Measurements from ENCODE around the gene PDLIM3. TPM values are rescaled to one million over a fixed set of nuclear protein-coding genes. Genes with fewer than 3 reads are reported as not detected.

Gene PDLIM3
- total RNA-seq, 1 donor from 2014 or later = 2.8 TPM

DNA sequence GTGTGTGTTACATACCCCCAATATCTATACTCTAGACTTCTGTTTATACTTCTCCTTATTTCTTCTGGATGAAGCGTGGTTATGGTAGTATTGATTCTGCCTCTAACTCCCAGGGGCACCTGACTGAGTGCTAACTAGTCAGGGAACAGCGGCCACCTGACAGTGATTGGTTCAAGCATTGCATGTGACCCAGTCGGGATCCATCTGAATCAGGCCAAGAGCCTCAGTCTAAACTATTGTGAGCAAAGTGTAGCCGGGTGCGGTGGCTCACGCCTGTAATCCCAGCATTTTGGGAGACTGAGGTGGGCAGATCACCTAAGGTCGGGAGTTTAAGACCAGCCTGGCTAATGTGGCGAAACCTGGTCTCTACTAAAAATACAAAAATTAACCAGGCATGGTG lies 73.7 kb downstream of the PDLIM3 start:
- TF ChIP-seq, protein P1, sequence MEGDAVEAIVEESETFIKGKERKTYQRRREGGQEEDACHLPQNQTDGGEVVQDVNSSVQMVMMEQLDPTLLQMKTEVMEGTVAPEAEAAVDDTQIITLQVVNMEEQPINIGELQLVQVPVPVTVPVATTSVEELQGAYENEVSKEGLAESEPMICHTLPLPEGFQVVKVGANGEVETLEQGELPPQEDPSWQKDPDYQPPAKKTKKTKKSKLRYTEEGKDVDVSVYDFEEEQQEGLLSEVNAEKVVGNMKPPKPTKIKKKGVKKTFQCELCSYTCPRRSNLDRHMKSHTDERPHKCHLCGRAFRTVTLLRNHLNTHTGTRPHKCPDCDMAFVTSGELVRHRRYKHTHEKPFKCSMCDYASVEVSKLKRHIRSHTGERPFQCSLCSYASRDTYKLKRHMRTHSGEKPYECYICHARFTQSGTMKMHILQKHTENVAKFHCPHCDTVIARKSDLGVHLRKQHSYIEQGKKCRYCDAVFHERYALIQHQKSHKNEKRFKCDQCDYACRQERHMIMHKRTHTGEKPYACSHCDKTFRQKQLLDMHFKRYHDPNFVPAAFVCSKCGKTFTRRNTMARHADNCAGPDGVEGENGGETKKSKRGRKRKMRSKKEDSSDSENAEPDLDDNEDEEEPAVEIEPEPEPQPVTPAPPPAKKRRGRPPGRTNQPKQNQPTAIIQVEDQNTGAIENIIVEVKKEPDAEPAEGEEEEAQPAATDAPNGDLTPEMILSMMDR (IDR thresholded peaks at IDR 0.05) = no peak
- no peak overlapping the region for H3K4me3 Mint-ChIP-seq (ENCODE audit: unreplicated experiment)
- DNase-seq (ENCODE audit: extremely low spot score, unreplicated experiment) = no peak
- no peak overlapping the region for H3K27ac Mint-ChIP-seq (ENCODE audit: unreplicated experiment)
- peaks cover 10% of the 10 kb centered on the region for H3K27me3 Mint-ChIP-seq (ENCODE audit: unreplicated experiment)
- no peaks in the 10 kb centered on the region for H3K36me3 Mint-ChIP-seq (ENCODE audit: unreplicated experiment)
- H3K9me3 Mint-ChIP-seq (ENCODE audit: unreplicated experiment) = no peaks in the 10 kb centered on the region
- peaks cover 5% of the 10 kb centered on the region for H3K4me1 Mint-ChIP-seq (ENCODE audit: unreplicated experiment)

DNA sequence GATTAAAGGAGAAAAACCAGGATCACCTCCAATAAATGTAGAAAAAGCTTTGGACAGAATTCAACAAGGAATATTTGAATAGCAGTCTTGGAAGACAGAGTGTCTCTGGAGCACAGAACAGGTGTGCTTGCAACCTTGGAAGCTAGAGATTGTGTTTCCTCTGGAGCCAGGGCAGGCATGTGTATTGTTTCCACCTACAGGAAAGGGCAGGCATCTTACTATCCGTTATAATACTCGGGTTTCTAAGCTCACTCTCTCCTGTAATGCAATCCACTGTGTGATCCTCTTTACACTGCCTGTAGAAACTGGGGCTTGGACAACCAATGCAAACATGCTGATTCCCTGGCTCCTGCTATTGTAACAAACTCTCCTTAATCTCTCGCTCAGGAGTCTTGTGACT lies 78.2 kb downstream of the PDLIM3 start:
- no peaks in the 10 kb centered on the region for H3K9me3 Mint-ChIP-seq (ENCODE audit: unreplicated experiment)
- peaks cover 10% of the 10 kb centered on the region for H3K27me3 Mint-ChIP-seq (ENCODE audit: unreplicated experiment)
- no peak overlapping the region for H3K27ac Mint-ChIP-seq (ENCODE audit: unreplicated experiment)
- DNase-seq (ENCODE audit: extremely low spot score, unreplicated experiment) = no peak
- TF ChIP-seq, protein P1 (IDR thresholded peaks at IDR 0.05) = no peak
- no peaks in the 10 kb centered on the region for H3K4me1 Mint-ChIP-seq (ENCODE audit: unreplicated experiment)
- H3K4me3 Mint-ChIP-seq (ENCODE audit: unreplicated experiment) = no peak overlapping the region
- no peaks in the 10 kb centered on the region for H3K36me3 Mint-ChIP-seq (ENCODE audit: unreplicated experiment)

DNA sequence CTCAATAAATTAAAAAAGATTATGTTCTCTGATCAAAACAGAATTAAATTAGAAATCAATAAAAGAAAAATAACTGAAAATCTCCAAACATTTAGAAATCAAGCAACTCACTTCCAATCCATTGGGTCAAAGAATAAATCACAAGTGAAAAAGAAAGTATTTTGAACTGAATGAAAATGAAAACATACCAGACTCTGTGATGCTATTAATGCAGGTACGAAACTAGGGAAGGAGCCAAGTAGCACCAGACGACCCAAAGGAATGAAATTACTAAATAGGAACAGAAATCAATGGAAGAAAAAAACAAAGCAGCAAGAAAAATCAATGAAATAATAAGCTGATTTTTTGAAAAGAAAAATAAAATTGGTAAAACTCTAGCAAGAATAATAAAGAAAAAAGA lies 79.2 kb downstream of the PDLIM3 start:
- Mint-ChIP-seq H3K27ac (ENCODE audit: unreplicated experiment) (no peak overlapping the region), H3K9me3 (ENCODE audit: unreplicated experiment) (no peaks in the 10 kb centered on the region), H3K27me3 (ENCODE audit: unreplicated experiment) (peaks cover 10% of the 10 kb centered on the region), H3K36me3 (ENCODE audit: unreplicated experiment) (no peaks in the 10 kb centered on the region), H3K4me1 (ENCODE audit: unreplicated experiment) (no peaks in the 10 kb centered on the region), H3K4me3 (ENCODE audit: unreplicated experiment) (no peak overlapping the region)
- TF ChIP-seq, protein P1 (IDR thresholded peaks at IDR 0.05) = no peak
- DNase-seq (ENCODE audit: extremely low spot score, unreplicated experiment) = no peak

Other genes with a start within 250 kb of the PDLIM3 start
- gene LRP2BP, start 139.6 kb downstream of the PDLIM3 start, total RNA-seq = 0.31 and 0.59 TPM in 2 replicates
- 4.2 and 5.3 TPM in 2 replicates for gene ANKRD37, start 138.7 kb downstream of the PDLIM3 start, total RNA-seq
- gene UFSP2, start 109.5 kb downstream of the PDLIM3 start, total RNA-seq = 26.5 and 28.6 TPM in 2 replicates
- 0.73 and 0.76 TPM in 2 replicates for gene CCDC110, start 63.8 kb downstream of the PDLIM3 start, total RNA-seq